GM12878 (cell line): ENCODE data around the gene POLA1. TPM values are rescaled to one million over a fixed set of nuclear protein-coding genes. Genes with fewer than 3 reads are reported as not detected.
A peak's percentile ranks its signal among the peaks of the same experiment; 100 is the strongest.

Source experiments
- ATAC-seq: fragments of 200-7000 bp; cut with Tn5 transposase; 3 replicates; pipeline ENCODE4 v1.9.1; 2020; ENCODE audit warnings: mild to moderate bottlenecking, moderate library complexity
- BruUV-seq: library from RNA; stranded (reverse); fragments of 400-500 nt; replicated peaks from 2 replicates; lab custom pipeline; 2021; lab: Mats Ljungman, UMichigan
- CTCF ChIA-PET: fragments of 300-600 bp; sonication (Branson Sonifier 250); formaldehyde crosslinking; extraction: SDS; loops from one replicate; lab custom pipeline; 2021; ENCODE audit warnings: inconsistent platforms; lab: Yijun Ruan, JAX
- POLR2A ChIA-PET: fragments of 350-600 bp; formaldehyde crosslinking; extraction: SDS; loops from one replicate; lab custom pipeline; 2021; ENCODE audit warnings: inconsistent platforms; lab: Charles Lee
- RAD21 ChIA-PET: fragments of 300-600 bp; sonication (Branson Sonifier 250); formaldehyde crosslinking; loops from one replicate; lab custom pipeline; 2023; ENCODE audit warnings: antibody characterized with exemption; ENCODE audit not compliant: unreplicated experiment; lab: Charles Lee
- SMC1A ChIA-PET: fragments of 300-600 bp; sonication (Branson Sonifier 250); formaldehyde crosslinking; loops from one replicate; lab custom pipeline; 2023; ENCODE audit not compliant: unreplicated experiment, uncharacterized antibody; lab: Charles Lee
- DNase-seq: peaks from one replicate; pipeline ENCODE4 v3.0.0-alpha.2; 2011; ENCODE audit warnings: low read depth, low spot score
- FAIRE-seq: peaks from 3 replicates; lab custom pipeline; 2011; peaks lifted over from hg19 to GRCh38; lab: Jason Lieb, UNC
- H2AFZ ChIP-seq: 2 replicates; pipeline ENCODE4 v1.6.0; 2011; ENCODE audit warnings: low read depth, low read length, control low read depth; ENCODE audit not compliant: control insufficient read depth
- H3K27ac ChIP-seq: 2 replicates; pipeline ENCODE4 v1.5.1; 2011; ENCODE audit warnings: control low read depth; ENCODE audit not compliant: control insufficient read depth, insufficient read depth
- H3K27me3 ChIP-seq, 2 experiments: replicated peaks in 1 of 2; 2 replicates each; pipeline versions ENCODE4 v1.6.0 to v1.6.1; 2011; ENCODE audit warnings: low read length in 1 of 2; ENCODE audit not compliant: control insufficient read depth in 2 of 2, insufficient read depth in 2 of 2
- H3K36me3 ChIP-seq, 2 experiments: 2 replicates each; pipeline ENCODE4 v1.5.1; 2011; ENCODE audit warnings: low read length in 1 of 2; ENCODE audit not compliant: control insufficient read depth in 2 of 2, insufficient read depth in 2 of 2
- H3K4me1 ChIP-seq: 2 replicates; pipeline ENCODE4 v1.6.1; 2011; ENCODE audit warnings: mild to moderate bottlenecking, low read length, moderate library complexity, mixed read lengths; ENCODE audit not compliant: control insufficient read depth, insufficient read depth
- H3K4me2 ChIP-seq: 2 replicates; pipeline ENCODE4 v1.6.0; 2011; ENCODE audit warnings: control low read depth; ENCODE audit not compliant: control insufficient read depth, insufficient read depth
- H3K4me3 ChIP-seq: fragments of 200-600 bp; sonication (generic); 2 replicates; pipeline ENCODE4 v1.5.1; 2016
- H3K79me2 ChIP-seq: 2 replicates; pipeline ENCODE4 v1.6.0; 2011; ENCODE audit warnings: low read length; ENCODE audit not compliant: control insufficient read depth, insufficient read depth
- H3K9ac ChIP-seq: 2 replicates; pipeline ENCODE4 v1.8.0; 2011; ENCODE audit warnings: low read length, control low read depth, mixed read lengths; ENCODE audit not compliant: control insufficient read depth, insufficient read depth
- H3K9me3 ChIP-seq: replicated peaks from 3 replicates; pipeline ENCODE4 v1.5.1; 2011; ENCODE audit warnings: mild to moderate bottlenecking, low read length; ENCODE audit not compliant: control insufficient read depth, insufficient read depth
- H4K20me1 ChIP-seq: 2 replicates; pipeline ENCODE4 v1.6.0; 2011; ENCODE audit not compliant: control insufficient read depth, insufficient read depth
- CHD4 ChIP-seq: fragments of 200-600 bp; sonication (generic); IDR thresholded peaks from 2 replicates; pipeline ENCODE4 v1.6.1; 2016; ENCODE audit warnings: mild to moderate bottlenecking
- DPF2 ChIP-seq: fragments of 450-650 bp; IDR thresholded peaks from 2 replicates; pipeline ENCODE4 v1.6.1; 2017; ENCODE audit warnings: mild to moderate bottlenecking
- FOS ChIP-seq: IDR thresholded peaks from 3 replicates; pipeline ENCODE4 v1.6.1; 2011; ENCODE audit warnings: borderline replicate concordance; ENCODE audit not compliant: insufficient read length; ENCODE audit errors: extremely low read depth
- JUNB ChIP-seq: IDR thresholded peaks from 2 replicates; pipeline ENCODE4 v1.6.1; 2016; ENCODE audit warnings: antibody characterized with exemption, mild to moderate bottlenecking
- NRF1 ChIP-seq: conservative IDR thresholded peaks from 2 replicates; pipeline ENCODE4 v1.6.1; 2011; ENCODE audit warnings: mild to moderate bottlenecking, low read depth, low read length, improper control_type of control experiment
- SRF ChIP-seq, 2 experiments: IDR thresholded peaks; 2 replicates each; pipeline ENCODE4 v1.6.1; 2011; ENCODE audit warnings: low read depth in 2 of 2, low read length in 2 of 2, mild to moderate bottlenecking in 1 of 2, moderate library complexity in 1 of 2
- TCF7 ChIP-seq: IDR thresholded peaks from 2 replicates; pipeline ENCODE4 v1.6.1; 2014; ENCODE audit warnings: antibody characterized with exemption, borderline replicate concordance
- ZNF274 ChIP-seq: IDR thresholded peaks from one replicate; pipeline ENCODE4 v1.8.0; 2011; ENCODE audit not compliant: insufficient read length, insufficient read depth
- ZSCAN29 ChIP-seq: fragments of 450-650 bp; IDR thresholded peaks from 2 replicates; pipeline ENCODE4 v1.6.1; 2017; ENCODE audit warnings: mild to moderate bottlenecking, moderate library complexity
- WGBS: methylation state at CpG from one replicate; pipeline ENCODE4 v1.1.6; 2016; ENCODE audit warnings: low lambda C conversion rate; ENCODE audit not compliant: insufficient replicate concordance, insufficient coverage; ENCODE audit errors: missing lambda C conversion rate; 5-methylcytosine and 5-hydroxymethylcytosine counted together
- in situ Hi-C: fragments of 300-500 bp; cut with MboI; formaldehyde crosslinking; loops from 9 replicates; pipeline ENCODE4 v1.14.3; 2018; ENCODE audit warnings: mixed read lengths
- intact Hi-C: fragments of 100-400 bp; cut with micrococcal nuclease; formaldehyde crosslinking; loops from one replicate; pipeline ENCODE4 v1.14.2; 2022; ENCODE audit not compliant: unreplicated experiment
- polyA plus RNA-seq, 11 experiments: library from polyadenylated mRNA; depleted of rRNA in 4 of 11; unstranded in 6 of 11; stranded (reverse) in 5 of 11; fragments of >200 nt; fragmentation: Nextera tagmentation in 4 of 11; fragmentation: Illumina TruSeq in 1 of 11; extraction: Ambion mirVana in 4 of 11; extraction: Trizol in 1 of 11; gene quantifications; 1 replicate in 1 of 11; 2 replicates in 10 of 11; pipeline versions ENCODE4 v1.2.1 to v1.2.3, GENCODE V29; 2011 to 2016; ENCODE audit warnings: inconsistent platforms in 2 of 11, missing spikeins in 2 of 11, low read depth in 1 of 11
- total RNA-seq, 4 experiments: library from RNA; depleted of rRNA in 3 of 4; stranded (reverse); fragments of >200 nt in 3 of 4; fragmentation: Illumina TruSeq in 1 of 4; extraction: Trizol in 1 of 4; gene quantifications; 2 replicates each; pipeline versions ENCODE4 v1.2.1 to v1.2.3, GENCODE V29; 2013 to 2021
- TF ChIP-seq, protein P1 (sequence below): IDR thresholded peaks from 2 replicates; pipeline ENCODE4 v1.6.1; 2011; ENCODE audit warnings: borderline replicate concordance, low read depth, mild to moderate bottlenecking, moderate library complexity, mixed read lengths, low read length; ENCODE audit not compliant: insufficient read depth; ENCODE audit errors: extremely low read length
- TF ChIP-seq, protein P2 (sequence below): IDR thresholded peaks from 2 replicates; pipeline ENCODE4 v1.6.1; 2011; ENCODE audit warnings: mild to moderate bottlenecking, low read depth, low read length, moderate library complexity; ENCODE audit not compliant: insufficient replicate concordance
- TF ChIP-seq, protein P3 (sequence below): fragments of 450-650 bp; IDR thresholded peaks from 2 replicates; pipeline ENCODE4 v1.6.1; 2016; ENCODE audit warnings: mild to moderate bottlenecking
- TF ChIP-seq, protein P4 (sequence below): fragments of 450-650 bp; IDR thresholded peaks from 2 replicates; pipeline ENCODE4 v1.6.1; 2017; ENCODE audit warnings: borderline replicate concordance

POLA1 gene
- total and polyA plus RNA-seq, 10 of the 15 experiments (the other 5 are each of a cell fraction or from before 2014, with no cell fraction given): 6.5 to 34.7 (median 24.8) TPM

DNA sequence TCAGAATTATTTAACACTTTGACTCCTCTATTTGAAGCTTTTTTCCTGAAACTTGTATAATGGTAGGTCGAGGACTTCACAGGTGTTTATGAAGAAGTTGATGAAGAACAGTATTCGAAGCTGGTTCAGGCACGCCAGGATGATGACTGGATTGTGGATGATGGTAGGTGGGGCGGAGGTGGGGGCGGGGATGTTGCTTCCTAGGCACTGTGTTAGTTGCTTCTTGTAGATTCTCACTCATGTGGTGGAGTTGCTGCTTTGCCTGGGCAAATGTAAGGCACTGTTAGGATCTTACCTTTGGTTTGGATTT, 9.4 kb downstream of the POLA1 start:
- ChIA-PET POLR2A (no interaction called here), SMC1A (interaction anchor here (1.1 kb wide), 1 partner anchor 25 kb away, joined by 3 read pairs; no protein-coding TSS in a partner anchor), RAD21 (no interaction called here), CTCF (interaction anchor here (1.6 kb wide), 2 partner anchors 136 to 332 kb away, joined by 3 to 4 read pairs; no protein-coding TSS in a partner anchor)
- TF ChIP-seq, protein P1, sequence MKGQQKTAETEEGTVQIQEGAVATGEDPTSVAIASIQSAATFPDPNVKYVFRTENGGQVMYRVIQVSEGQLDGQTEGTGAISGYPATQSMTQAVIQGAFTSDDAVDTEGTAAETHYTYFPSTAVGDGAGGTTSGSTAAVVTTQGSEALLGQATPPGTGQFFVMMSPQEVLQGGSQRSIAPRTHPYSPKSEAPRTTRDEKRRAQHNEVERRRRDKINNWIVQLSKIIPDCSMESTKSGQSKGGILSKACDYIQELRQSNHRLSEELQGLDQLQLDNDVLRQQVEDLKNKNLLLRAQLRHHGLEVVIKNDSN: no peak
- no peak for TF ChIP-seq TCF7
- no peak for TF ChIP-seq FOS
- TF ChIP-seq DPF2: no peak
- TF ChIP-seq ZNF274: no peak
- H3K27ac ChIP-seq: no peak overlapping the region
- H4K20me1 ChIP-seq: no peaks in the 10 kb centered on the region
- H3K79me2 ChIP-seq: peaks cover 4% of the 10 kb centered on the region
- no peaks in the 10 kb centered on the region for H3K9me3 ChIP-seq
- no peak overlapping the region for H3K4me2 ChIP-seq
- WGBS: 26% methylated on average over 5 of the region's 5 CpGs
- H3K36me3 ChIP-seq: peaks cover 0 to 2% of the 10 kb centered on the region in 2 experiments; a peak in 1 of 4 replicates
- FAIRE-seq (no peak), DNase-seq (no peak), ATAC-seq (no peak)
- no peak overlapping the region for H2AFZ ChIP-seq
- no peaks in the 10 kb centered on the region for H3K27me3 ChIP-seq
- peaks cover 3% of the 10 kb centered on the region; the same call in 1 of the 2 replicates for H3K4me1 ChIP-seq
- BruUV-seq: no TSS peak
- in situ Hi-C loops: no loop called here
- no peak overlapping the region for H3K4me3 ChIP-seq
- intact Hi-C loops: no loop called here
- no peak overlapping the region for H3K9ac ChIP-seq

DNA sequence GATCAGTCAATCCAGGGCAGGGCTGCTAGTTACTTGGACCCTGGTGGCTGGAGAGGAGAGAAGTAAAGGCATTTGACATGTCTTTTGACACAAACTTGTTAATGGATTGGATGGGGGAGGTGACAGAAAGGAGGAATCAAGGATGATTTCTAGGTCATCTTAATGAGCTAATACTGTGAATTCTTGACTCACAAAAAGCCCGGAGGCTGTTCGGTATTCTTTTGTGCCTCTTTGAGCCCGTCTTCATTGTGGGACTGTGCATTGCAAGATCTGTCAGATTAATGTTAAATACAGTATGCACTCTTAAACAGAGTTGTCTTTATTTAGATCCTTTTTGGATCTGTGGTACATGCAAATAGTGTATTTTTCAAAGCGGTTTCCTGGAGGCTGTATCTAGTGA, 25.1 kb downstream of the POLA1 start:
- in situ Hi-C loops: no loop called here
- ChIA-PET SMC1A (interaction anchor here (0.7 kb wide), 1 partner anchor 322 kb away, joined by 3 read pairs; no protein-coding TSS in a partner anchor), RAD21 (no interaction called here), POLR2A (interaction anchor here (0.5 kb wide), 1 partner anchor 28 kb away, joined by 3 read pairs; no protein-coding TSS in a partner anchor), CTCF (no interaction called here)
- BruUV-seq: TSS peak; percentile 54
- ATAC-seq: no peak
- Histone ChIP-seq H3K9me3 (no peaks in the 10 kb centered on the region), H4K20me1 (no peaks in the 10 kb centered on the region), H3K27me3 (no peaks in the 10 kb centered on the region; a peak in 1 of 4 replicates), H3K4me3 (no peak overlapping the region), H3K9ac (no peak overlapping the region), H3K36me3 (peaks cover 0 to 9% of the 10 kb centered on the region in 2 experiments; a peak in 3 of 4 replicates), H3K4me2 (no peak overlapping the region), H2AFZ (no peak overlapping the region), H3K79me2 (no peaks in the 10 kb centered on the region), H3K4me1 (no peaks in the 10 kb centered on the region), H3K27ac (no peak overlapping the region)
- FAIRE-seq: no peak
- intact Hi-C loops: no loop called here
- DNase-seq: no peak
- 71% methylated on average over 4 of the region's 4 CpGs for WGBS
- TF ChIP-seq SRF (IDR thresholded peaks at IDR 0.05; ENCODE audit: low read depth in 2 of 2, low read length in 2 of 2): no peak
- no peak for TF ChIP-seq TCF7
- TF ChIP-seq, protein P2, sequence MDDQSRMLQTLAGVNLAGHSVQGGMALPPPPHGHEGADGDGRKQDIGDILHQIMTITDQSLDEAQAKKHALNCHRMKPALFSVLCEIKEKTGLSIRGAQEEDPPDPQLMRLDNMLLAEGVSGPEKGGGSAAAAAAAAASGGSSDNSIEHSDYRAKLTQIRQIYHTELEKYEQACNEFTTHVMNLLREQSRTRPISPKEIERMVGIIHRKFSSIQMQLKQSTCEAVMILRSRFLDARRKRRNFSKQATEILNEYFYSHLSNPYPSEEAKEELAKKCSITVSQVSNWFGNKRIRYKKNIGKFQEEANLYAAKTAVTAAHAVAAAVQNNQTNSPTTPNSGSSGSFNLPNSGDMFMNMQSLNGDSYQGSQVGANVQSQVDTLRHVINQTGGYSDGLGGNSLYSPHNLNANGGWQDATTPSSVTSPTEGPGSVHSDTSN: no peak
- no peak for TF ChIP-seq CHD4
- TF ChIP-seq, protein P3, sequence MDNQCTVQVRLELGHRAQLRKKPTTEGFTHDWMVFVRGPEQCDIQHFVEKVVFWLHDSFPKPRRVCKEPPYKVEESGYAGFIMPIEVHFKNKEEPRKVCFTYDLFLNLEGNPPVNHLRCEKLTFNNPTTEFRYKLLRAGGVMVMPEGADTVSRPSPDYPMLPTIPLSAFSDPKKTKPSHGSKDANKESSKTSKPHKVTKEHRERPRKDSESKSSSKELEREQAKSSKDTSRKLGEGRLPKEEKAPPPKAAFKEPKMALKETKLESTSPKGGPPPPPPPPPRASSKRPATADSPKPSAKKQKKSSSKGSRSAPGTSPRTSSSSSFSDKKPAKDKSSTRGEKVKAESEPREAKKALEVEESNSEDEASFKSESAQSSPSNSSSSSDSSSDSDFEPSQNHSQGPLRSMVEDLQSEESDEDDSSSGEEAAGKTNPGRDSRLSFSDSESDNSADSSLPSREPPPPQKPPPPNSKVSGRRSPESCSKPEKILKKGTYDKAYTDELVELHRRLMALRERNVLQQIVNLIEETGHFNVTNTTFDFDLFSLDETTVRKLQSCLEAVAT: no peak
- no peak for TF ChIP-seq JUNB
- TF ChIP-seq NRF1: no peak
- TF ChIP-seq, protein P4, sequence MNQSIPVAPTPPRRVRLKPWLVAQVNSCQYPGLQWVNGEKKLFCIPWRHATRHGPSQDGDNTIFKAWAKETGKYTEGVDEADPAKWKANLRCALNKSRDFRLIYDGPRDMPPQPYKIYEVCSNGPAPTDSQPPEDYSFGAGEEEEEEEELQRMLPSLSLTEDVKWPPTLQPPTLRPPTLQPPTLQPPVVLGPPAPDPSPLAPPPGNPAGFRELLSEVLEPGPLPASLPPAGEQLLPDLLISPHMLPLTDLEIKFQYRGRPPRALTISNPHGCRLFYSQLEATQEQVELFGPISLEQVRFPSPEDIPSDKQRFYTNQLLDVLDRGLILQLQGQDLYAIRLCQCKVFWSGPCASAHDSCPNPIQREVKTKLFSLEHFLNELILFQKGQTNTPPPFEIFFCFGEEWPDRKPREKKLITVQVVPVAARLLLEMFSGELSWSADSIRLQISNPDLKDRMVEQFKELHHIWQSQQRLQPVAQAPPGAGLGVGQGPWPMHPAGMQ: no peak
- TF ChIP-seq ZSCAN29: no peak
